ENCODE results near the gene TENM4.

GRCh38 chr11:79287952-79288351 lies 152.9 kb downstream of the TENM4 start:
- TF ChIP-seq CTCF (IDR thresholded peaks at IDR 0.05; ENCODE audit: low read depth, low read length, poor library complexity, severe bottlenecking) (no peak), EZH2phosphoT487 (IDR thresholded peaks at IDR 0.05; ENCODE audit: borderline replicate concordance, low read length) (no peak)

Measured in DOHH2 (cell line).